ENCODE measurements around the gene DYRK4. TPM values are rescaled to one million over a fixed set of nuclear protein-coding genes. Genes with fewer than 3 reads are reported as not detected.

DYRK4 gene
- total RNA-seq, 2 experiments from 2014 or later = 5.4 to 7.2 TPM

DNA sequence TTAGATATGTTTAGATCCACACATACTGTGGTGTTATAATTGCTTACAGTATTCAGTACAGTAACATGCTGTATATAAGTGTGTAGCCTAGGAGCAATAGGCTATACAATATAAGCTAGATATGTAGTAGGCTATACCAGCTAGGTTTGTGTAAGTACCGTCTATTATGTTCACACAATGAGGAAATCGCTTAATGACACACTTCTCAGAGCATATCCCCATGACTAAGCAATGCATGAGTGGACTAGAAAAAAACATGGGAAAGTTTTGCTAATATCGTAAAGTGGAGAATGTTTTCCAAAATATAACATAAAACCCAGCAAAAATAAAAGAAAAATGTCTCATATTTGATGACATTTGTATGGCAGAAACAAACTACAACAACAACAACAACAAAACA, 59.5 kb downstream of the DYRK4 start:
- Mint-ChIP-seq H3K9me3 (no peaks in the 10 kb centered on the region), H3K27ac (no peak overlapping the region), H3K4me1 (ENCODE audit: low read depth) (no peaks in the 10 kb centered on the region), H3K4me3 (no peak overlapping the region), H3K27me3 (peaks cover 6% of the 10 kb centered on the region), H3K36me3 (ENCODE audit: low read depth) (no peaks in the 10 kb centered on the region)
- no peaks in the 10 kb centered on the region for H3K27me3 ChIP-seq (ENCODE audit: control insufficient read depth in 1 of 2, insufficient read depth in 2 of 2, low read length in 2 of 2)
- H3K27ac ChIP-seq (ENCODE audit: low read depth in 1 of 2, low read length in 2 of 2) = no peak overlapping the region
- POLR2A ChIA-PET = no interaction called here
- no peak for DNase-seq
- CTCF ChIA-PET = no interaction called here
- no peaks in the 10 kb centered on the region for H3K4me1 ChIP-seq (ENCODE audit: insufficient read depth, low read length)
- intact Hi-C loops (cut with DNase I, micrococcal nuclease) = no loop called here
- TF ChIP-seq, protein P1, sequence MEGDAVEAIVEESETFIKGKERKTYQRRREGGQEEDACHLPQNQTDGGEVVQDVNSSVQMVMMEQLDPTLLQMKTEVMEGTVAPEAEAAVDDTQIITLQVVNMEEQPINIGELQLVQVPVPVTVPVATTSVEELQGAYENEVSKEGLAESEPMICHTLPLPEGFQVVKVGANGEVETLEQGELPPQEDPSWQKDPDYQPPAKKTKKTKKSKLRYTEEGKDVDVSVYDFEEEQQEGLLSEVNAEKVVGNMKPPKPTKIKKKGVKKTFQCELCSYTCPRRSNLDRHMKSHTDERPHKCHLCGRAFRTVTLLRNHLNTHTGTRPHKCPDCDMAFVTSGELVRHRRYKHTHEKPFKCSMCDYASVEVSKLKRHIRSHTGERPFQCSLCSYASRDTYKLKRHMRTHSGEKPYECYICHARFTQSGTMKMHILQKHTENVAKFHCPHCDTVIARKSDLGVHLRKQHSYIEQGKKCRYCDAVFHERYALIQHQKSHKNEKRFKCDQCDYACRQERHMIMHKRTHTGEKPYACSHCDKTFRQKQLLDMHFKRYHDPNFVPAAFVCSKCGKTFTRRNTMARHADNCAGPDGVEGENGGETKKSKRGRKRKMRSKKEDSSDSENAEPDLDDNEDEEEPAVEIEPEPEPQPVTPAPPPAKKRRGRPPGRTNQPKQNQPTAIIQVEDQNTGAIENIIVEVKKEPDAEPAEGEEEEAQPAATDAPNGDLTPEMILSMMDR (IDR thresholded peaks at IDR 0.05) = no peak
- no peak overlapping the region for H3K4me3 ChIP-seq (ENCODE audit: low read length)
- H3K9me3 ChIP-seq (ENCODE audit: control insufficient read depth in 1 of 2, insufficient read depth in 1 of 2, low read length in 2 of 2) = no peaks in the 10 kb centered on the region
- no peaks in the 10 kb centered on the region for H3K36me3 ChIP-seq (ENCODE audit: insufficient read depth, low read length)
- ATAC-seq (ENCODE audit: poor library complexity) = no peak

GRCh38 chr12:4626543-4626942, 64.5 kb downstream of the DYRK4 start:
- no peaks in the 10 kb centered on the region for H3K9me3 Mint-ChIP-seq
- no peaks in the 10 kb centered on the region for H3K36me3 Mint-ChIP-seq (ENCODE audit: low read depth)
- H3K4me1 Mint-ChIP-seq (ENCODE audit: low read depth) = no peaks in the 10 kb centered on the region
- peaks cover 21% of the 10 kb centered on the region for H3K27me3 Mint-ChIP-seq
- Histone ChIP-seq H3K27me3 (ENCODE audit: control insufficient read depth in 1 of 2, insufficient read depth in 2 of 2, low read length in 2 of 2) (no peaks in the 10 kb centered on the region), H3K27ac (ENCODE audit: low read depth in 1 of 2, low read length in 2 of 2) (no peak overlapping the region), H3K4me3 (ENCODE audit: low read length) (no peak overlapping the region), H3K36me3 (ENCODE audit: insufficient read depth, low read length) (no peaks in the 10 kb centered on the region), H3K9me3 (ENCODE audit: control insufficient read depth in 1 of 2, insufficient read depth in 1 of 2, low read length in 2 of 2) (no peaks in the 10 kb centered on the region), H3K4me1 (ENCODE audit: insufficient read depth, low read length) (no peaks in the 10 kb centered on the region)
- DNase-seq = no peak
- H3K4me3 Mint-ChIP-seq = no peak overlapping the region
- TF ChIP-seq, protein P1 (IDR thresholded peaks at IDR 0.05) = no peak
- POLR2A ChIA-PET = interaction anchor here (1.4 kb wide), 1 partner anchor 19 kb away, joined by 3 read pairs; no protein-coding TSS in a partner anchor
- ATAC-seq (ENCODE audit: poor library complexity) = no peak
- H3K27ac Mint-ChIP-seq = no peak overlapping the region
- intact Hi-C loops (cut with DNase I, micrococcal nuclease) = no loop called here
- CTCF ChIA-PET = no interaction called here

- Histone ChIP-seq H3K36me3 (ENCODE audit: insufficient read depth, low read length) (no peaks in the 10 kb centered on the region), H3K27me3 (ENCODE audit: control insufficient read depth in 1 of 2, insufficient read depth in 2 of 2, low read length in 2 of 2) (no peaks in the 10 kb centered on the region), H3K9me3 (ENCODE audit: control insufficient read depth in 1 of 2, insufficient read depth in 1 of 2, low read length in 2 of 2) (no peaks in the 10 kb centered on the region), H3K4me1 (ENCODE audit: insufficient read depth, low read length) (no peaks in the 10 kb centered on the region), H3K27ac (ENCODE audit: low read depth in 1 of 2, low read length in 2 of 2) (no peak overlapping the region), H3K4me3 (ENCODE audit: low read length) (no peak overlapping the region)
- H3K4me1 Mint-ChIP-seq (ENCODE audit: low read depth) = no peaks in the 10 kb centered on the region
- TF ChIP-seq, protein P1 (IDR thresholded peaks at IDR 0.05) = no peak
- ATAC-seq (ENCODE audit: poor library complexity) (no peak), DNase-seq (no peak)
- POLR2A ChIA-PET = no interaction called here
- CTCF ChIA-PET = interaction anchor here (0.9 kb wide), 1 partner anchor 11 kb away, joined by 3 read pairs; no protein-coding TSS in a partner anchor
- H3K27me3 Mint-ChIP-seq = peaks cover 21% of the 10 kb centered on the region
- intact Hi-C loops (cut with DNase I, micrococcal nuclease) = no loop called here
- no peak overlapping the region for H3K27ac Mint-ChIP-seq
- H3K36me3 Mint-ChIP-seq (ENCODE audit: low read depth) = no peaks in the 10 kb centered on the region
- no peaks in the 10 kb centered on the region for H3K9me3 Mint-ChIP-seq
- H3K4me3 Mint-ChIP-seq = no peak overlapping the region
These were observed 66.4 kb downstream of the DYRK4 start for GRCh38 chr12:4628406-4628805.

Measured in CD4-positive, alpha-beta T cell (primary cell).